HG02571 (cell line): ENCODE data around the gene FAM153A.
"Not testable (repeated sequence)": the region's sequence is repeated elsewhere in the genome, so short reads cannot be mapped to it uniquely, and the experiment has no call there.

Experiments used
- ATAC-seq: cut with Tn5 transposase; IDR thresholded peaks from one replicate; pipeline ENCODE4 v1.9.1; 2021; ENCODE audit warnings: mild to moderate bottlenecking, moderate library complexity; ENCODE audit not compliant: unreplicated experiment

FAM153A gene

GRCh38 chr5:177747354-177747753, 35.3 kb downstream of the FAM153A start:
- ATAC-seq = not testable (repeated sequence)

GRCh38 chr5:177724858-177725257, 57.8 kb downstream of the FAM153A start:
- ATAC-seq = not testable (repeated sequence)

- ATAC-seq = not testable (repeated sequence)
Measured at GRCh38 chr5:177723831-177724485, 58.7 kb downstream of the FAM153A start.

GRCh38 chr5:177722829-177723228, 59.9 kb downstream of the FAM153A start:
- ATAC-seq = not testable (repeated sequence)

- ATAC-seq = not testable (repeated sequence)
Measured at GRCh38 chr5:177719989-177720388, 62.7 kb downstream of the FAM153A start.

- not testable (repeated sequence) for ATAC-seq
Measured at GRCh38 chr5:177715423-177715822, 67.3 kb downstream of the FAM153A start.

GRCh38 chr5:177696100-177696499, 86.6 kb downstream of the FAM153A start:
- ATAC-seq = not testable (repeated sequence)

- ATAC-seq = not testable (repeated sequence)
Measured at GRCh38 chr5:177695356-177695930, 87.3 kb downstream of the FAM153A start.

GRCh38 chr5:177694518-177694835, 88.2 kb downstream of the FAM153A start:
- ATAC-seq = not testable (repeated sequence)

- ATAC-seq = not testable (repeated sequence)
Measured at GRCh38 chr5:177693671-177694517, 88.8 kb downstream of the FAM153A start.

- ATAC-seq = not testable (repeated sequence)
Measured at GRCh38 chr5:177692969-177693368, 89.7 kb downstream of the FAM153A start.

GRCh38 chr5:177692507-177692906, 90.2 kb downstream of the FAM153A start:
- ATAC-seq = not testable (repeated sequence)

GRCh38 chr5:177689011-177689610, 93.6 kb downstream of the FAM153A start:
- not testable (repeated sequence) for ATAC-seq

GRCh38 chr5:177688091-177688490, 94.6 kb downstream of the FAM153A start:
- ATAC-seq = not testable (repeated sequence)

- not testable (repeated sequence) for ATAC-seq
Measured at GRCh38 chr5:177681920-177682319, 100.8 kb downstream of the FAM153A start.
